Ascending aorta (tissue), 2 donors: ENCODE measurements around the gene PYGB. TPM values are rescaled to one million over a fixed set of nuclear protein-coding genes. Genes with fewer than 3 reads are reported as not detected.

Source experiments
- DNase-seq, 2 donors: peaks; one replicate each; pipeline ENCODE4 v3.0.0-alpha.2; 2019; ENCODE audit warnings: low spot score in 2 of 2
- H3K27ac ChIP-seq, 2 donors: fragments of 200-600 bp; sonication (generic); one replicate each; pipeline ENCODE4 v1.5.1; 2016 to 2017; ENCODE audit warnings: mild to moderate bottlenecking in 1 of 2
- H3K27me3 ChIP-seq: fragments of 200-600 bp; sonication (generic); one replicate; pipeline ENCODE4 v1.5.1; 2017
- H3K36me3 ChIP-seq, 2 donors: fragments of 200-600 bp; sonication (generic); one replicate each; pipeline ENCODE4 v1.5.1; 2016
- H3K4me1 ChIP-seq, 2 donors: fragments of 200-600 bp; sonication (generic); one replicate each; pipeline ENCODE4 v1.5.1; 2016 to 2017; ENCODE audit warnings: mild to moderate bottlenecking in 1 of 2
- H3K4me3 ChIP-seq, 2 donors: fragments of 200-600 bp; sonication (generic); one replicate each; pipeline ENCODE4 v1.5.1; 2016 to 2017; ENCODE audit warnings: mild to moderate bottlenecking in 1 of 2
- H3K9me3 ChIP-seq, 2 donors: fragments of 200-600 bp; sonication (generic); one replicate each; pipeline ENCODE4 v1.5.1; 2016
- intact Hi-C: fragments of 100-400 bp; cut with DNase I; formaldehyde crosslinking; loops from one replicate; pipeline ENCODE4 v1.15.1; 2023
- total RNA-seq: library from RNA; depleted of rRNA; stranded (reverse); fragments of >200 nt; gene quantifications from one replicate; pipeline ENCODE4 v1.1.0, GENCODE V29; 2016
- TF ChIP-seq, protein P1 (sequence below), 3 experiments: fragments of 200-600 bp in 2 of 3; fragments of 450-650 bp in 1 of 3; sonication (generic) in 2 of 3; IDR thresholded peaks; one replicate each; pipeline ENCODE4 v1.5.1; 2016 to 2019; ENCODE audit warnings: antibody characterized with exemption in 3 of 3, mild to moderate bottlenecking in 1 of 3, moderate library complexity in 1 of 3

The PYGB gene
- total RNA-seq, 1 donor from 2014 or later: 125 TPM

DNA sequence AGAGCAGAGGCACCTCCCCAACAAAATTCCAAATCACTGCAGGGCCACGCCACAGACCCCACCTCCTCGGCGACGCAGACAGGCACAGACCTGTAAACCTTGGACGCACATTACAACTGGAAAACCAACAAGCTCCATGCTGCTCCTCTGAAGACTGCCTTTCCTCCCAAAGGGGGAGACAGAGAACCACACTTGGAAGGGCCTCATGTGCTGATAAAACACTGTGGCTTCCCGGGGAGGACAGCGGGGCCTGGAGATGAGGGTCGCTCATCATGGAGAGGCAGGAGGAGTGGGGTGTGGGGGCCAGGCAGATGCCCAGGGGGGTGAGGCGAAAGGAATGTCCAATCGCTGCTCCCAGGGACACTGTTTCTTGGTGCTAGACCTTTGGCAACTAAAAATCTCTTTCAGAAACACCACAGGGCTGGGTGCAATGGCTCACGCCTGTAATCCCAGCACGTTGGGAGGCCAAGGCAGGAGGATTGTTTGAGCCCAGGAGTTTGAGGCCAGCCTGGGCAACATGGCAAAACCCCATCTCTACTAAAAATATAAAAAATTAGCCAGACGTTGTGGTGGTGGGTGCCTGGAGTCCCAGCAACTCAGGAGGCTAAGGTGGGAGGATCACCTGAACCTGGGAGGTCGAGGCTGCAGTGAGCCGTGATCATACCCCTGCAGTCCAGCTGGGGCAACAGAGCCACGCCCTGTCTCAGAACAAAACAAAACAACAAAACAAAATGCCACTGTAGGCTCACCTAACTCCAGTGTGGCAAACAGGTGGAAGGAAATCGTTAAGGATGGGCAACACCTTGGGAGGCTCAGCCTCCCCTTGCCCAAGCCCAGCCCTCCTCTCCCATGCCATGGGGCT is 88.9 kb downstream of the PYGB start:
- TF ChIP-seq, protein P1, sequence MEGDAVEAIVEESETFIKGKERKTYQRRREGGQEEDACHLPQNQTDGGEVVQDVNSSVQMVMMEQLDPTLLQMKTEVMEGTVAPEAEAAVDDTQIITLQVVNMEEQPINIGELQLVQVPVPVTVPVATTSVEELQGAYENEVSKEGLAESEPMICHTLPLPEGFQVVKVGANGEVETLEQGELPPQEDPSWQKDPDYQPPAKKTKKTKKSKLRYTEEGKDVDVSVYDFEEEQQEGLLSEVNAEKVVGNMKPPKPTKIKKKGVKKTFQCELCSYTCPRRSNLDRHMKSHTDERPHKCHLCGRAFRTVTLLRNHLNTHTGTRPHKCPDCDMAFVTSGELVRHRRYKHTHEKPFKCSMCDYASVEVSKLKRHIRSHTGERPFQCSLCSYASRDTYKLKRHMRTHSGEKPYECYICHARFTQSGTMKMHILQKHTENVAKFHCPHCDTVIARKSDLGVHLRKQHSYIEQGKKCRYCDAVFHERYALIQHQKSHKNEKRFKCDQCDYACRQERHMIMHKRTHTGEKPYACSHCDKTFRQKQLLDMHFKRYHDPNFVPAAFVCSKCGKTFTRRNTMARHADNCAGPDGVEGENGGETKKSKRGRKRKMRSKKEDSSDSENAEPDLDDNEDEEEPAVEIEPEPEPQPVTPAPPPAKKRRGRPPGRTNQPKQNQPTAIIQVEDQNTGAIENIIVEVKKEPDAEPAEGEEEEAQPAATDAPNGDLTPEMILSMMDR (IDR thresholded peaks at IDR 0.05): peak in 1 of 3 experiments; percentile 33
- no peak overlapping the region for H3K4me3 ChIP-seq
- H3K27me3 ChIP-seq: no peaks in the 10 kb centered on the region
- no peaks in the 10 kb centered on the region for H3K9me3 ChIP-seq
- intact Hi-C loops: no loop called here
- no peak for DNase-seq
- peaks cover 0 to 11% of the 10 kb centered on the region in 2 donors for H3K36me3 ChIP-seq
- no peak overlapping the region for H3K27ac ChIP-seq
- H3K4me1 ChIP-seq: no peaks in the 10 kb centered on the region

DNA sequence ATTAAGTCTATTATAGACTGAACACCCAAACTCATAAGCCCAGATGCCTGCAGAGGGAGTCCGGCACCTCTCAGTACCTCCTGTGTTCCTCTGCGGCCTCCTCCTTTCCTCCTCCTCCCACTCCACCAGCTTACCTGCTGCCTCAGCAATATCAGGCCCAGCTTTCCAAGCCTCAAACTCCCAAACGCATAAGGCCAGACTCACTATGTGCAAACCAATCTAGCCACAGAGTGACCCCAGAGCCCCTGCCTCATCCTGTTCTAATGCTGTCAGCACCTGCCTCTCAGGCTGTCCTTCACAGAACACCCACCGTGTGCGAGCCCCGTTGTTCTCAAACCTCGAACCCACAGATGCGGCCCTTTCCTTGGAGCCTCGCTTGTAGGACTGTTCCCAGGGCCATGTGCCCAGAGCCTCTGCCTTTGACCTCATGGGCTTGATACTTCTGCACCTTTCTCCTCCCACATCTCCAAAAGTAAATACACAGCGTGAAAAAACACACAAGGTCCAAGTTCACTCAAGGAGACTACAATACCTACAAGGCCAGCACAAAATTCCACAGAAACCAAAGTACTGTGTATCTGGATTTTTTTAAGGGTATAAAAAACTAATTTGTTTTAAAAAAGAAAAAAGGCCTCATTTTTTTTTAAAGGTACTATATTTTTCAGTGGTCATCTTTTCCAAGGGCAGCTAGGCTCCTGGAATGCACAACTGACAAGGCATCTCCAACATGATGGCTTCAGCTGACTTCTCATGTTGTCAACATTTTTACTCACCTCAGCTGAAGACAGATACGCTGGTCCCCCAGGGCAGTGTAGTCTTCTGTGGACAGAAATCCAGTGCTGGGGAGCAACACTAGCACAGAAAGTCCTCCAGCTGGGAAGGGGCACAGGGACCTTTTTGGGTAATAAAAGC is 90.5 kb downstream of the PYGB start:
- Histone ChIP-seq H3K9me3 (no peaks in the 10 kb centered on the region), H3K4me1 (no peaks in the 10 kb centered on the region), H3K4me3 (no peak overlapping the region), H3K27ac (no peak overlapping the region), H3K36me3 (peaks cover 0 to 11% of the 10 kb centered on the region in 2 donors), H3K27me3 (no peaks in the 10 kb centered on the region)
- TF ChIP-seq, protein P1 (IDR thresholded peaks at IDR 0.05): no peak
- no peak for DNase-seq
- intact Hi-C loops: no loop called here

DNA sequence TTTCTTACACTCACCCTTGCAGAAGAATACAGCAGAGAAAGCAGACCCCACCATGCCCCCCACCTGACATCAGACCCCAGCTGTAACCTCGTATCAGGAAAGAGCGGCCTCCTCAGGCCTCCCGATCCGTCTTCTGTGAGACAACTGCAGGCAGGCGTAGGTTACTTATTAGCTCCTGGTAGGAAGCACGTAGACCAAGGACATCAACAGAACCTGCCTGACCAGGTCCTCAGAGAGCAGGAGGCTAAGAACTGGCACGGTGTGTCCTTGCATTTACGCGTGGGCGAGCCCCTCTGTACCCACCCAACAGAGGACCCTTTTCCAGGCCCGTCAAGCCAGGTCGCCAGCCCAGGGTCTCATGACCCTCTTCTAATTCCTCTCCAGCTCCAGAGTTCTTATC is 91.7 kb downstream of the PYGB start:
- no peak overlapping the region for H3K27ac ChIP-seq
- TF ChIP-seq, protein P1 (IDR thresholded peaks at IDR 0.05): no peak
- no peaks in the 10 kb centered on the region for H3K4me1 ChIP-seq
- H3K27me3 ChIP-seq: no peaks in the 10 kb centered on the region
- no peak for DNase-seq
- intact Hi-C loops: no loop called here
- H3K9me3 ChIP-seq: no peaks in the 10 kb centered on the region
- no peak overlapping the region for H3K4me3 ChIP-seq
- H3K36me3 ChIP-seq: peaks cover 0 to 11% of the 10 kb centered on the region in 2 donors

DNA sequence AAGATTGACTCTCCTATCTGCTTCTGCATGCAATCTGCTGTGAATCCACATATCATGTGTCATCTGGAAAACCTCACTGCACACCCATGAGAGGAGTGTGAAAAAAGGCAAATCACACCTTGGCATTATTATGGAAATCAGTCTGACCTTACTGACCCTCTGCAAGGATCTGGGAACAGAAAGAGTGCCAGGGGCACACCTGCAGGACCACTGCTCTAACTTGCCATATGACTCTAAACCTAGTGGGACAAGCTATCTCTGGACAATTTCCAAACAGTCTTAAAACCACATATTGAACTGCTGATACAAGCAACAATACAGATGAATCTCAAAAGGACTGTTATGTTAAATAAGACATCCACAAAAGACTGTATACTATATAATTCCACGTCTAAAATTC is 92.5 kb downstream of the PYGB start:
- Histone ChIP-seq H3K36me3 (peaks cover 0 to 11% of the 10 kb centered on the region in 2 donors), H3K4me3 (no peak overlapping the region), H3K27ac (no peak overlapping the region), H3K4me1 (no peaks in the 10 kb centered on the region), H3K27me3 (no peaks in the 10 kb centered on the region), H3K9me3 (no peaks in the 10 kb centered on the region)
- no peak for DNase-seq
- TF ChIP-seq, protein P1 (IDR thresholded peaks at IDR 0.05): no peak
- intact Hi-C loops: no loop called here

DNA sequence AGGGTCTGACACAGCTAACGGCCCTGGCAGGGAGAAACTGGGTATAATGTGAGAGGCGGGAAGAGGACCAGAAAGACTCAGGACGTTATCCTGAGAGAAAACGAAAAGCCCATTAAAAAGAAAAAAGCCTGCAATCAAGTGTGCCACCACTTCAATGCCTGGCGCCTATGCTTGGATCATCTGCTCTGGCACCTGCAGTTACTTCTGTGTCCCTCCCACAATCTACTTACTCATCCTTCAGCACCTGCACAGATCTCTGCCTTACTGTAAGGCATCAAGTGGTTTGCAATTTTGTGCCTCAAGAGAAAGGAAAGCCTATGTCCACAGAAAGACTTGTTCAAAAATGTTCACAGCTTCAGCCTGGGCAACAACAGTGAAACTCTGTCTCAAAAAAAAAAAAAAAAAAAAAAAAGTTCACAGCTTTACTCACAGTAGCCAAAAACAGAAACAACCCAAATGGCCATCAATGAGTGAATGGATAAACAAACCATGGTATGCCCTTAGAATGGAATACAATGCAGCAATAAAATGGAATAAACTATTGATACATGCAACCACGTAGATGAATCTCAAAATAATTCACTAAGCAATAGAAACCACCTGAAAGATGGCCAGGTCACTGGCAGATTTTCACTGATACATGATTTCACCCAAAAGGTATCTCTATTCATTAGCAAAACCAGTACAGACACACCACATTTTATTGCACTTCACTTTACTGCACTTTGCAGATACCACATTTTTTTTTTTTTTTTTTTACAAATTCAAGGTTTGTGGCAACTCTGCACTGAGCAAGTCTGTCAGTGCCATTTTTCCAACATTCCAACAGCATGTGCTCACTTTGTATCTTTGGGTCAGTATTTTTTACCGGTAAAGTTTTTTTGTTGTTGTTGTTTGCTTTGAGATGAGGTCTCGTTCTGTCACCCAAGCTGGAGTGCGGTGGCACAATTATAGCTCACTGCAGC is 94.1 kb downstream of the PYGB start:
- no peak for DNase-seq
- no peaks in the 10 kb centered on the region for H3K9me3 ChIP-seq
- H3K4me1 ChIP-seq: no peaks in the 10 kb centered on the region
- no peaks in the 10 kb centered on the region for H3K27me3 ChIP-seq
- H3K36me3 ChIP-seq: peaks cover 0 to 10% of the 10 kb centered on the region in 2 donors
- H3K4me3 ChIP-seq: no peak overlapping the region
- TF ChIP-seq, protein P1 (IDR thresholded peaks at IDR 0.05): no peak
- intact Hi-C loops: no loop called here
- no peak overlapping the region for H3K27ac ChIP-seq
